Gastrocnemius medialis (tissue), 4 donors: Measurements from ENCODE around the gene ID2.

Source experiments
- POLR2A ChIP-seq, 2 donors: fragments of 450-650 bp; IDR thresholded peaks; one replicate each; pipeline ENCODE4 v1.6.1; 2017; ENCODE audit warnings: antibody characterized with exemption in 2 of 2, mild to moderate bottlenecking in 2 of 2, moderate library complexity in 2 of 2
- TF ChIP-seq, protein P1 (sequence below), 5 experiments: fragments of 450-650 bp in 3 of 5; fragments of 200-600 bp in 2 of 5; sonication (generic) in 2 of 5; IDR thresholded peaks in 4 of 5; conservative IDR thresholded peaks in 1 of 5; 1 replicate in 4 of 5; 2 replicates in 1 of 5; pipeline ENCODE4 v1.5.1; 2016 to 2019; ENCODE audit warnings: antibody characterized with exemption in 5 of 5, mild to moderate bottlenecking in 3 of 5, moderate library complexity in 3 of 5

DNA sequence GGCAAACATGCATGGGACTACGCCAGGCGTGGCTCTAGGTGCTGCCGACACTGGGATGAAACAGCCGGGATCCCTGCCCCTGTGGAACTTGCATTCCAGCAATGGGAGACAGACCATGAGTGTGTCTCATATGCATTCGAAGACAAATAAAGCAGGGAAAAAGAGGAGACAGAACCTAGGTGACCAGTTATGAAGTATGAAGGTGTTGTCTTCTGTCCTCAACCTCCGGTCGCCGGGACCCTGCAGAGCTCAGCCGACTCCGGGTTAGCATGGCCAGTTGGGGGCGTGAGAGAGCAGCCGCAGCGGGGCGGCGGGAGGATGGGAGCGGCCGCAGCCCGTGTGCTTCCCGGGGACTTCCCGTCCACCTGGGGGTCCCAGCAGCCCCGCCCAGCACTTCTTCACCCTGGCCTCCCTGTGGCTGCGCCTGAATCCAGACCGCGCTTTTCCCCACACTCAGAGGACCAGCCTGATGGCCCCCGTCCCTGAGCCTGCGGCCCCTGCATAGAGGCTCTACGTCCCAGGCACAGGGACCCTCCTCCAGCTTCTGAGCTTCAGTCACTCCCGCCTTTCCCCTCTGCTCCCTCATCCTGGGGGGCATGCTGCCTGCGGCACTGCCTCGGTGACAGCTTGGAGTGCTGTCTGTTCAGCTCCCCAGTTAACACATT lies 11.4 kb downstream of the ID2 start:
- TF ChIP-seq, protein P1, sequence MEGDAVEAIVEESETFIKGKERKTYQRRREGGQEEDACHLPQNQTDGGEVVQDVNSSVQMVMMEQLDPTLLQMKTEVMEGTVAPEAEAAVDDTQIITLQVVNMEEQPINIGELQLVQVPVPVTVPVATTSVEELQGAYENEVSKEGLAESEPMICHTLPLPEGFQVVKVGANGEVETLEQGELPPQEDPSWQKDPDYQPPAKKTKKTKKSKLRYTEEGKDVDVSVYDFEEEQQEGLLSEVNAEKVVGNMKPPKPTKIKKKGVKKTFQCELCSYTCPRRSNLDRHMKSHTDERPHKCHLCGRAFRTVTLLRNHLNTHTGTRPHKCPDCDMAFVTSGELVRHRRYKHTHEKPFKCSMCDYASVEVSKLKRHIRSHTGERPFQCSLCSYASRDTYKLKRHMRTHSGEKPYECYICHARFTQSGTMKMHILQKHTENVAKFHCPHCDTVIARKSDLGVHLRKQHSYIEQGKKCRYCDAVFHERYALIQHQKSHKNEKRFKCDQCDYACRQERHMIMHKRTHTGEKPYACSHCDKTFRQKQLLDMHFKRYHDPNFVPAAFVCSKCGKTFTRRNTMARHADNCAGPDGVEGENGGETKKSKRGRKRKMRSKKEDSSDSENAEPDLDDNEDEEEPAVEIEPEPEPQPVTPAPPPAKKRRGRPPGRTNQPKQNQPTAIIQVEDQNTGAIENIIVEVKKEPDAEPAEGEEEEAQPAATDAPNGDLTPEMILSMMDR (IDR thresholded peaks at IDR 0.05 in 4 of 5, conservative IDR thresholded peaks at IDR 0.05 in 1 of 5): peak in 2 of 5 experiments; percentile 27 to 60
- TF ChIP-seq POLR2A (IDR thresholded peaks at IDR 0.05): no peak
